Melanocyte of skin (primary cell): ENCODE measurements around the gene GAGE1. TPM values are rescaled to one million over a fixed set of nuclear protein-coding genes. Genes with fewer than 3 reads are reported as not detected.

Source experiments
- total RNA-seq, 2 donors: library from RNA; depleted of rRNA; stranded (reverse); fragments of >200 nt; gene quantifications; 2 replicates each; pipeline ENCODE4 v1.2.3, GENCODE V29; 2012

GAGE1 gene, protein sequence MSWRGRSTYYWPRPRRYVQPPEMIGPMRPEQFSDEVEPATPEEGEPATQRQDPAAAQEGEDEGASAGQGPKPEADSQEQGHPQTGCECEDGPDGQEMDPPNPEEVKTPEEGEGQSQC
- not detected for total RNA-seq

DNA sequence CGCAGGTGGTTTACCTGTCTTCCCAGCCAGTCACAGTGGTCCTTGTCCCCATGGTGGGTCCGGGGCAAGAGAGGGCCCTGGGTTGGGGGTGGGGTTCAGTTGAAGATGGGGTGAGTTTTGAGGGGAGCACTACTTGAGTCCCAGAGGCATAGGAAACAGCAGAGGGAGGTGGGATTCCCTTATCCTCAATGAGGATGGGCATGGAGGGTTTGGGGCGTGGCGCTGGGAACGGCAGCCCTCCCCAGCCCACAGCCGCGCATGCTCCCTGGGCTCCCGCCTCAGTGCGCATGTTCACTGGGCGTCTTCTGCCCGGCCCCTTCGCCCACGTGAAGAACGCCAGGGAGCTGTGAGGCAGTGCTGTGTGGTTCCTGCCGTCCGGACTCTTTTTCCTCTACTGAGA lies at the start of gene GAGE1:
Gene GAGE1, plus strand, starts transcription at position 301 of the 400 bp plus-strand sequence. CDS start 1,155 bp downstream, outside the sequence.

DNA sequence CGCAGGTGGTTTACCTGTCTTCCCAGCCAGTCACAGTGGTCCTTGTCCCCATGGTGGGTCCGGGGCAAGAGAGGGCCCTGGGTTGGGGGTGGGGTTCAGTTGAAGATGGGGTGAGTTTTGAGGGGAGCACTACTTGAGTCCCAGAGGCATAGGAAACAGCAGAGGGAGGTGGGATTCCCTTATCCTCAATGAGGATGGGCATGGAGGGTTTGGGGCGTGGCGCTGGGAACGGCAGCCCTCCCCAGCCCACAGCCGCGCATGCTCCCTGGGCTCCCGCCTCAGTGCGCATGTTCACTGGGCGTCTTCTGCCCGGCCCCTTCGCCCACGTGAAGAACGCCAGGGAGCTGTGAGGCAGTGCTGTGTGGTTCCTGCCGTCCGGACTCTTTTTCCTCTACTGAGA lies 47.8 kb upstream of the GAGE1 start, which contains the start of gene GAGE12E:
Gene GAGE12E, plus strand, starts transcription at position 301 of the 400 bp plus-strand sequence. CDS start 1,155 bp downstream, outside the sequence.

DNA sequence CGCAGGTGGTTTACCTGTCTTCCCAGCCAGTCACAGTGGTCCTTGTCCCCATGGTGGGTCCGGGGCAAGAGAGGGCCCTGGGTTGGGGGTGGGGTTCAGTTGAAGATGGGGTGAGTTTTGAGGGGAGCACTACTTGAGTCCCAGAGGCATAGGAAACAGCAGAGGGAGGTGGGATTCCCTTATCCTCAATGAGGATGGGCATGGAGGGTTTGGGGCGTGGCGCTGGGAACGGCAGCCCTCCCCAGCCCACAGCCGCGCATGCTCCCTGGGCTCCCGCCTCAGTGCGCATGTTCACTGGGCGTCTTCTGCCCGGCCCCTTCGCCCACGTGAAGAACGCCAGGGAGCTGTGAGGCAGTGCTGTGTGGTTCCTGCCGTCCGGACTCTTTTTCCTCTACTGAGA lies 38.3 kb upstream of the GAGE1 start, which contains the start of gene GAGE12F:
Gene GAGE12F, plus strand, starts transcription at position 301 of the 400 bp plus-strand sequence. CDS start 1,155 bp downstream, outside the sequence.

DNA sequence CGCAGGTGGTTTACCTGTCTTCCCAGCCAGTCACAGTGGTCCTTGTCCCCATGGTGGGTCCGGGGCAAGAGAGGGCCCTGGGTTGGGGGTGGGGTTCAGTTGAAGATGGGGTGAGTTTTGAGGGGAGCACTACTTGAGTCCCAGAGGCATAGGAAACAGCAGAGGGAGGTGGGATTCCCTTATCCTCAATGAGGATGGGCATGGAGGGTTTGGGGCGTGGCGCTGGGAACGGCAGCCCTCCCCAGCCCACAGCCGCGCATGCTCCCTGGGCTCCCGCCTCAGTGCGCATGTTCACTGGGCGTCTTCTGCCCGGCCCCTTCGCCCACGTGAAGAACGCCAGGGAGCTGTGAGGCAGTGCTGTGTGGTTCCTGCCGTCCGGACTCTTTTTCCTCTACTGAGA lies 28.7 kb upstream of the GAGE1 start, which contains the start of gene GAGE12G:
Gene GAGE12G, plus strand, starts transcription at position 301 of the 400 bp plus-strand sequence. CDS start 1,155 bp downstream, outside the sequence.

DNA sequence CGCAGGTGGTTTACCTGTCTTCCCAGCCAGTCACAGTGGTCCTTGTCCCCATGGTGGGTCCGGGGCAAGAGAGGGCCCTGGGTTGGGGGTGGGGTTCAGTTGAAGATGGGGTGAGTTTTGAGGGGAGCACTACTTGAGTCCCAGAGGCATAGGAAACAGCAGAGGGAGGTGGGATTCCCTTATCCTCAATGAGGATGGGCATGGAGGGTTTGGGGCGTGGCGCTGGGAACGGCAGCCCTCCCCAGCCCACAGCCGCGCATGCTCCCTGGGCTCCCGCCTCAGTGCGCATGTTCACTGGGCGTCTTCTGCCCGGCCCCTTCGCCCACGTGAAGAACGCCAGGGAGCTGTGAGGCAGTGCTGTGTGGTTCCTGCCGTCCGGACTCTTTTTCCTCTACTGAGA lies 19.2 kb upstream of the GAGE1 start, which contains the start of gene GAGE12H:
Gene GAGE12H, plus strand, starts transcription at position 301 of the 400 bp plus-strand sequence. CDS start 1,155 bp downstream, outside the sequence.

DNA sequence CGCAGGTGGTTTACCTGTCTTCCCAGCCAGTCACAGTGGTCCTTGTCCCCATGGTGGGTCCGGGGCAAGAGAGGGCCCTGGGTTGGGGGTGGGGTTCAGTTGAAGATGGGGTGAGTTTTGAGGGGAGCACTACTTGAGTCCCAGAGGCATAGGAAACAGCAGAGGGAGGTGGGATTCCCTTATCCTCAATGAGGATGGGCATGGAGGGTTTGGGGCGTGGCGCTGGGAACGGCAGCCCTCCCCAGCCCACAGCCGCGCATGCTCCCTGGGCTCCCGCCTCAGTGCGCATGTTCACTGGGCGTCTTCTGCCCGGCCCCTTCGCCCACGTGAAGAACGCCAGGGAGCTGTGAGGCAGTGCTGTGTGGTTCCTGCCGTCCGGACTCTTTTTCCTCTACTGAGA lies 9.6 kb upstream of the GAGE1 start, which contains the start of gene GAGE2A:
Gene GAGE2A, plus strand, starts transcription at position 301 of the 400 bp plus-strand sequence. CDS start 1,155 bp downstream, outside the sequence.

Other genes starting within 250 kb of the GAGE1 start
- not detected for gene GAGE12C, start 66.8 kb upstream of the GAGE1 start, total RNA-seq
- gene GAGE12D, start 57.3 kb upstream of the GAGE1 start, total RNA-seq: not detected
- not detected for gene GAGE12E, start 47.7 kb upstream of the GAGE1 start, total RNA-seq
- gene GAGE12F, start 38.2 kb upstream of the GAGE1 start, total RNA-seq: not detected
- gene GAGE12G, start 28.6 kb upstream of the GAGE1 start, total RNA-seq: not detected
- not detected for gene GAGE12H, start 19.1 kb upstream of the GAGE1 start, total RNA-seq
- not detected for gene GAGE2A, start 9.5 kb upstream of the GAGE1 start, total RNA-seq
- gene PAGE1, start 97.0 kb downstream of the GAGE1 start, total RNA-seq: not detected
- gene PAGE4, start 230.3 kb downstream of the GAGE1 start, total RNA-seq: not detected